Measurements from ENCODE around the gene BCOR. TPM values are rescaled to one million over a fixed set of nuclear protein-coding genes. Genes with fewer than 3 reads are reported as not detected.

BCOR gene
- total and polyA plus RNA-seq, 2 of the 4 experiments (the other 2 are of a cell fraction), result 7.5 to 9.0 TPM

- H3K9ac ChIP-seq (ENCODE audit: low read depth, low read length), result peak overlapping the region; percentile 39; the same call in 1 of the 2 replicates
- peak overlapping the region; percentile 62 for H2BK120ac ChIP-seq (ENCODE audit: low read depth, low read length)
- no peaks in the 10 kb centered on the region for H4K20me1 ChIP-seq (ENCODE audit: insufficient read depth, low read length)
- ChIA-PET CTCF (interaction anchor here (0.8 kb wide), 1 partner anchor 283 kb away, joined by 3 read pairs; no protein-coding TSS in a partner anchor), POLR2A (ENCODE audit: unreplicated experiment) (interaction anchor here (0.6 kb wide), 1 partner anchor 85 kb away, joined by 3 read pairs; no protein-coding TSS in a partner anchor)
- peak overlapping the region; percentile 25; the same call in 1 of the 2 replicates for H3K18ac ChIP-seq (ENCODE audit: low read depth, low read length)
- intact Hi-C loops (cut with micrococcal nuclease) (loop anchor here (1.0 to 5.0 kb wide), 6 partner anchors 74 to 283 kb away; no protein-coding TSS in a partner anchor), dilution Hi-C loops (cut with HindIII; ENCODE audit: low sequenced_read_pairs, unreplicated experiment) (no loop called here), in situ Hi-C loops (cut with MboI; ENCODE audit: low sequenced_read_pairs) (no loop called here)
- BruUV-seq (replicated peaks), result no TSS peak
- H3K4ac ChIP-seq (ENCODE audit: low read depth, low read length), result peak overlapping the region; percentile 84
- TF ChIP-seq CTCF (conservative IDR thresholded peaks at IDR 0.05; ENCODE audit: low read depth, low read length), result 0 out of 2 replicates have a peak, but pooled peaks have one; percentile 13
- peak; percentile 43; the same call in 1 of the 2 replicates for TF ChIP-seq MXI1 (IDR thresholded peaks at IDR 0.05; ENCODE audit: borderline replicate concordance, low read depth, low read length)
- TF ChIP-seq BHLHE40 (IDR thresholded peaks at IDR 0.05; ENCODE audit: low read depth, low read length), result peak; percentile 41
- TF ChIP-seq RCOR1 (IDR thresholded peaks at IDR 0.05; ENCODE audit: insufficient replicate concordance, low read length), result no peak
- TF ChIP-seq USF2 (IDR thresholded peaks at IDR 0.05; ENCODE audit: low read depth, low read length), result 0 out of 2 replicates have a peak, but pooled peaks have one; percentile 16
- H3K9me3 ChIP-seq (ENCODE audit: control insufficient read depth, insufficient read depth, low read length), result peaks cover 3% of the 10 kb centered on the region
- peak overlapping the region; percentile 89 for H2AFZ ChIP-seq (replicated peaks; ENCODE audit: low read length, poor library complexity)
- peak overlapping the region; percentile 30; the same call in 1 of the 3 replicates for H2BK15ac ChIP-seq (ENCODE audit: low read depth, low read length)
- H3K56ac ChIP-seq (ENCODE audit: extremely low read depth, insufficient read depth, low read length), result peak overlapping the region; percentile 14; the same call in 1 of the 2 replicates
- WGBS, 2 experiments (ENCODE audit: extremely low coverage in 2 of 2, insufficient read length in 1 of 2), result 12% methylated on average over 16 of the region's 76 CpGs; no CpG with 5 or more reads in 1 of the 2 experiments
- ATAC-seq (ENCODE audit: low read depth) (peak; percentile 40), DNase-seq (peak; percentile 47)
- 0 out of 2 replicates have a peak overlapping the region, but pooled peaks have one; percentile 32 for H3K23ac ChIP-seq (ENCODE audit: low read depth, low read length)
- no peak overlapping the region for H2BK20ac ChIP-seq (ENCODE audit: low read depth, low read length)
- H2AK9ac ChIP-seq (replicated peaks; ENCODE audit: low read depth, low read length, poor library complexity), result peak overlapping the region; percentile 82
- H3K14ac ChIP-seq (replicated peaks; ENCODE audit: low read depth, low read length), result peak overlapping the region; percentile 57; the same call in 1 of the 2 replicates
- H3K27me3 ChIP-seq (ENCODE audit: control insufficient read depth, insufficient read depth, low read length), result peaks cover 4% of the 10 kb centered on the region
- no peak overlapping the region for H2AK5ac ChIP-seq (ENCODE audit: low read depth, low read length)
- H4K8ac ChIP-seq (ENCODE audit: low read depth in 2 of 2, low read length in 2 of 2), result peak overlapping the region; percentile 42 to 51; a peak in 3 of 4 replicates
- peak overlapping the region; percentile 56 for H3K27ac ChIP-seq (ENCODE audit: insufficient read depth, low read length)
- H2BK5ac ChIP-seq (ENCODE audit: low read depth, low read length, poor library complexity, severe bottlenecking), result peak overlapping the region; percentile 52
- peak overlapping the region; percentile 49 for H3K4me3 ChIP-seq (ENCODE audit: insufficient read depth, low read depth, low read length)
- peak overlapping the region; percentile 69 for H3K4me2 ChIP-seq (ENCODE audit: low read depth, low read length)
- H3K36me3 ChIP-seq (ENCODE audit: control insufficient read depth, insufficient read depth, low read length), result no peaks in the 10 kb centered on the region
- H4K91ac ChIP-seq (ENCODE audit: insufficient read depth, low read depth, low read length), result peak overlapping the region; percentile 53
- H4K5ac ChIP-seq (ENCODE audit: low read depth, low read length), result 0 out of 2 replicates have a peak overlapping the region, but pooled peaks have one; percentile 6
- H3K4me1 ChIP-seq (ENCODE audit: control insufficient read depth, insufficient read depth, low read length), result peaks cover 10% of the 10 kb centered on the region
- peaks cover 2% of the 10 kb centered on the region; the same call in 1 of the 2 replicates for H3K9me1 ChIP-seq (ENCODE audit: insufficient read depth, low read length)
- no peaks in the 10 kb centered on the region for H3K79me1 ChIP-seq (ENCODE audit: low read depth in 1 of 2, low read length in 2 of 2)
These were observed 84.2 kb downstream of the BCOR start for GRCh38 chrX:40013266-40014195.
